GM13977 (cell line): ENCODE measurements around the gene GJD3.

Source experiments
- DNase-seq: peaks from one replicate; pipeline ENCODE4 v3.0.0; 2012; ENCODE audit warnings: low spot score
- in situ Hi-C: fragments of 300-500 bp; cut with MboI; formaldehyde crosslinking; loops from one replicate; pipeline ENCODE4 v1.12.0; 2022; ENCODE audit warnings: low sequenced_read_pairs, low pct_unique_long_range_greater_than_20kb, mixed read lengths, inconsistent platforms; ENCODE audit not compliant: unreplicated experiment
- TF ChIP-seq, protein P1 (sequence below): IDR thresholded peaks from 2 replicates; pipeline ENCODE4 v1.5.1; 2012; ENCODE audit warnings: mild to moderate bottlenecking, control low read depth; ENCODE audit not compliant: insufficient read depth; ENCODE audit errors: extremely low read depth, missing control alignments

GJD3 gene

GRCh38 chr17:40355804-40356758 lies 8.5 kb downstream of the GJD3 start:
- no peak for DNase-seq
- TF ChIP-seq, protein P1, sequence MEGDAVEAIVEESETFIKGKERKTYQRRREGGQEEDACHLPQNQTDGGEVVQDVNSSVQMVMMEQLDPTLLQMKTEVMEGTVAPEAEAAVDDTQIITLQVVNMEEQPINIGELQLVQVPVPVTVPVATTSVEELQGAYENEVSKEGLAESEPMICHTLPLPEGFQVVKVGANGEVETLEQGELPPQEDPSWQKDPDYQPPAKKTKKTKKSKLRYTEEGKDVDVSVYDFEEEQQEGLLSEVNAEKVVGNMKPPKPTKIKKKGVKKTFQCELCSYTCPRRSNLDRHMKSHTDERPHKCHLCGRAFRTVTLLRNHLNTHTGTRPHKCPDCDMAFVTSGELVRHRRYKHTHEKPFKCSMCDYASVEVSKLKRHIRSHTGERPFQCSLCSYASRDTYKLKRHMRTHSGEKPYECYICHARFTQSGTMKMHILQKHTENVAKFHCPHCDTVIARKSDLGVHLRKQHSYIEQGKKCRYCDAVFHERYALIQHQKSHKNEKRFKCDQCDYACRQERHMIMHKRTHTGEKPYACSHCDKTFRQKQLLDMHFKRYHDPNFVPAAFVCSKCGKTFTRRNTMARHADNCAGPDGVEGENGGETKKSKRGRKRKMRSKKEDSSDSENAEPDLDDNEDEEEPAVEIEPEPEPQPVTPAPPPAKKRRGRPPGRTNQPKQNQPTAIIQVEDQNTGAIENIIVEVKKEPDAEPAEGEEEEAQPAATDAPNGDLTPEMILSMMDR: no peak
- in situ Hi-C loops: loop anchor here (10.0 kb wide), 1 partner anchor 151 kb away; no protein-coding TSS in a partner anchor

- peak; percentile 91 for DNase-seq
- TF ChIP-seq, protein P1: peak; percentile 97
- in situ Hi-C loops: loop anchor here (10.0 kb wide), 1 partner anchor 150 kb away; no protein-coding TSS in a partner anchor
Measured at GRCh38 chr17:40355123-40355803, 9.3 kb downstream of the GJD3 start.

- in situ Hi-C loops: loop anchor here (5.0 to 10.0 kb wide), 2 partner anchors 52 to 150 kb away; no protein-coding TSS in a partner anchor
- no peak for DNase-seq
- TF ChIP-seq, protein P1: no peak
Measured at GRCh38 chr17:40354221-40355122, 10.1 kb downstream of the GJD3 start.

GRCh38 chr17:40352779-40353394 lies 11.7 kb downstream of the GJD3 start:
- DNase-seq: no peak
- TF ChIP-seq, protein P1: no peak
- in situ Hi-C loops: loop anchor here (5.0 to 10.0 kb wide), 2 partner anchors 51 to 148 kb away; no protein-coding TSS in a partner anchor

- no peak for DNase-seq
- TF ChIP-seq, protein P1: no peak
- in situ Hi-C loops: loop anchor here (5.0 to 10.0 kb wide), 2 partner anchors 50 to 148 kb away; no protein-coding TSS in a partner anchor
Measured at GRCh38 chr17:40352237-40352778, 12.2 kb downstream of the GJD3 start.
